Lung (tissue), 12 donors: ENCODE data around the gene PARD3. TPM values are rescaled to one million over a fixed set of nuclear protein-coding genes. Genes with fewer than 3 reads are reported as not detected.

ENCODE experiments used
- ATAC-seq: fragments of 200-7000 bp; cut with Tn5 transposase; one replicate; pipeline ENCODE4 v1.9.1; 2020; ENCODE audit warnings: moderate number of reproducible peaks; ENCODE audit not compliant: insufficient read depth, low FRiP score
- DNase-seq, 3 donors: peaks; one replicate each; pipeline ENCODE4 v3.0.0-alpha.2; 2013 to 2017
- H3K27ac ChIP-seq, 2 donors: one replicate each; pipeline ENCODE4 v1.5.1; 2013; ENCODE audit warnings: mild to moderate bottlenecking in 2 of 2, moderate library complexity in 2 of 2, control low read depth in 1 of 2, inconsistent platforms in 1 of 2, low read depth in 1 of 2, low read length in 1 of 2
- H3K27me3 ChIP-seq, 3 donors: one replicate each; pipeline ENCODE4 v1.5.1; 2013; ENCODE audit warnings: low read length in 2 of 3; ENCODE audit not compliant: control insufficient read depth in 3 of 3, insufficient read depth in 3 of 3
- H3K36me3 ChIP-seq, 4 donors: one replicate each; pipeline ENCODE4 v1.5.1; 2013; ENCODE audit warnings: low read length in 4 of 4, mild to moderate bottlenecking in 1 of 4, moderate library complexity in 1 of 4; ENCODE audit not compliant: control insufficient read depth in 4 of 4, insufficient read depth in 4 of 4
- H3K4me1 ChIP-seq, 5 donors: one replicate each; pipeline ENCODE4 v1.5.1; 2013; ENCODE audit warnings: low read length in 5 of 5, mild to moderate bottlenecking in 2 of 5, moderate library complexity in 1 of 5; ENCODE audit not compliant: control insufficient read depth in 5 of 5, insufficient read depth in 5 of 5
- H3K4me3 ChIP-seq: one replicate; pipeline ENCODE4 v1.5.1; 2013; ENCODE audit warnings: mild to moderate bottlenecking, control low read depth, moderate library complexity
- H3K9ac ChIP-seq, 2 donors: one replicate each; pipeline ENCODE4 v1.5.1; 2013; ENCODE audit warnings: low read length in 2 of 2, control low read depth in 1 of 2; ENCODE audit not compliant: insufficient read depth in 1 of 2
- H3K9me3 ChIP-seq, 4 donors: one replicate each; pipeline ENCODE4 v1.5.1; 2013; ENCODE audit warnings: low read length in 3 of 4, mild to moderate bottlenecking in 1 of 4, moderate library complexity in 1 of 4; ENCODE audit not compliant: control insufficient read depth in 4 of 4, insufficient read depth in 3 of 4
- WGBS, 2 donors: extraction: QIAGEN DNeasy Blood & Tissue Kit; methylation state at CpG; one replicate each; pipeline ENCODE4 v1.1.7; 2013; 5-methylcytosine and 5-hydroxymethylcytosine counted together
- polyA plus RNA-seq, 2 donors: library from polyadenylated mRNA; stranded (reverse); fragments of 200-250 nt; gene quantifications; one replicate each; pipeline ENCODE4 v1.2.1, GENCODE V29; 2013
- total RNA-seq, 2 donors: library from RNA; depleted of rRNA in 1 of 2; stranded (reverse); fragments of >200 nt in 1 of 2; gene quantifications; one replicate each; pipeline ENCODE4 v1.2.1, GENCODE V29; 2014 to 2021
- TF ChIP-seq, protein P1 (sequence below): IDR thresholded peaks from 2 replicates; pipeline ENCODE4 v1.5.1; 2012; ENCODE audit warnings: mild to moderate bottlenecking; ENCODE audit errors: control extremely low read depth, extremely low read depth
- donor health status: control.
- donor health status: control.
- donor health status: Bipolar disorder and iron deficiency.
- donor health status: healthy.
- donor health status: DM: yes; HTN: yes; CAD: no.

PARD3 gene
- total and polyA plus RNA-seq, 4 donors, result 10.3 to 69.2 (median 27.6) TPM

GRCh38 chr10:34711500-34711899 lies 103.6 kb downstream of the PARD3 start:
- Histone ChIP-seq H3K4me1 (peaks cover 7 to 24% (median 15%) of the 10 kb centered on the region in 5 donors), H3K4me3 (no peak overlapping the region), H3K9ac (no peak overlapping the region), H3K27ac (peak overlapping the region in 1 of 2 donors; percentile 75), H3K9me3 (no peaks in the 10 kb centered on the region), H3K27me3 (no peaks in the 10 kb centered on the region), H3K36me3 (no peaks in the 10 kb centered on the region)
- no peak for ATAC-seq
- 53 to 78% methylated on average over 3 of the region's 3 CpGs for WGBS, 2 donors
- peak; percentile 31 to 60 (median 45) for DNase-seq
- TF ChIP-seq, protein P1, sequence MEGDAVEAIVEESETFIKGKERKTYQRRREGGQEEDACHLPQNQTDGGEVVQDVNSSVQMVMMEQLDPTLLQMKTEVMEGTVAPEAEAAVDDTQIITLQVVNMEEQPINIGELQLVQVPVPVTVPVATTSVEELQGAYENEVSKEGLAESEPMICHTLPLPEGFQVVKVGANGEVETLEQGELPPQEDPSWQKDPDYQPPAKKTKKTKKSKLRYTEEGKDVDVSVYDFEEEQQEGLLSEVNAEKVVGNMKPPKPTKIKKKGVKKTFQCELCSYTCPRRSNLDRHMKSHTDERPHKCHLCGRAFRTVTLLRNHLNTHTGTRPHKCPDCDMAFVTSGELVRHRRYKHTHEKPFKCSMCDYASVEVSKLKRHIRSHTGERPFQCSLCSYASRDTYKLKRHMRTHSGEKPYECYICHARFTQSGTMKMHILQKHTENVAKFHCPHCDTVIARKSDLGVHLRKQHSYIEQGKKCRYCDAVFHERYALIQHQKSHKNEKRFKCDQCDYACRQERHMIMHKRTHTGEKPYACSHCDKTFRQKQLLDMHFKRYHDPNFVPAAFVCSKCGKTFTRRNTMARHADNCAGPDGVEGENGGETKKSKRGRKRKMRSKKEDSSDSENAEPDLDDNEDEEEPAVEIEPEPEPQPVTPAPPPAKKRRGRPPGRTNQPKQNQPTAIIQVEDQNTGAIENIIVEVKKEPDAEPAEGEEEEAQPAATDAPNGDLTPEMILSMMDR, result no peak

GRCh38 chr10:34710391-34710751 lies 104.7 kb downstream of the PARD3 start:
- TF ChIP-seq, protein P1, result no peak
- no peaks in the 10 kb centered on the region for H3K36me3 ChIP-seq
- WGBS, 2 donors, result 67 to 81% methylated on average over 4 of the region's 4 CpGs
- peaks cover 7 to 32% (median 16%) of the 10 kb centered on the region in 5 donors for H3K4me1 ChIP-seq
- no peak for ATAC-seq
- no peak overlapping the region for H3K4me3 ChIP-seq
- no peaks in the 10 kb centered on the region for H3K9me3 ChIP-seq
- no peak overlapping the region for H3K9ac ChIP-seq
- H3K27me3 ChIP-seq, result no peaks in the 10 kb centered on the region
- DNase-seq, result no peak
- H3K27ac ChIP-seq, result peak overlapping the region in 1 of 2 donors; percentile 41

GRCh38 chr10:34709637-34710390 lies 105.3 kb downstream of the PARD3 start:
- DNase-seq, result no peak
- no peak overlapping the region for H3K4me3 ChIP-seq
- no peaks in the 10 kb centered on the region for H3K36me3 ChIP-seq

More at GRCh38 chr10:34709637-34710390, 105.3 kb downstream of the PARD3 start:
- Histone ChIP-seq H3K9me3 (no peaks in the 10 kb centered on the region), H3K9ac (no peak overlapping the region), H3K4me1 (peaks cover 7 to 32% (median 21%) of the 10 kb centered on the region in 5 donors), H3K27ac (peak overlapping the region; percentile 27 to 35), H3K27me3 (no peaks in the 10 kb centered on the region)
- TF ChIP-seq, protein P1, result no peak
- WGBS, 2 donors, result 72 to 79% methylated on average over 8 of the region's 8 CpGs
- ATAC-seq, result no peak
